PC-9 (cell line): ENCODE measurements around the gene CC2D1A.

Experiments
- CTCF ChIP-seq: fragments of 200-600 bp; sonication (generic); conservative IDR thresholded peaks from 2 replicates; pipeline ENCODE4 v1.6.1; 2017; ENCODE audit warnings: mixed run types, antibody characterized with exemption, mild to moderate bottlenecking, moderate library complexity
- EZH2 ChIP-seq: fragments of 200-600 bp; sonication (generic); IDR thresholded peaks from 2 replicates; pipeline ENCODE4 v1.8.0; 2017; ENCODE audit warnings: antibody characterized with exemption, low read depth

GRCh38 chr19:13976446-13976845, 70.4 kb downstream of the CC2D1A start:
- no peak for TF ChIP-seq CTCF
- TF ChIP-seq EZH2 = no peak
